ENCODE data around the gene DESI2.
"Not testable (repeated sequence)": the region's sequence is repeated elsewhere in the genome, so short reads cannot be mapped to it uniquely, and the experiment has no call there.

The DESI2 gene

DNA sequence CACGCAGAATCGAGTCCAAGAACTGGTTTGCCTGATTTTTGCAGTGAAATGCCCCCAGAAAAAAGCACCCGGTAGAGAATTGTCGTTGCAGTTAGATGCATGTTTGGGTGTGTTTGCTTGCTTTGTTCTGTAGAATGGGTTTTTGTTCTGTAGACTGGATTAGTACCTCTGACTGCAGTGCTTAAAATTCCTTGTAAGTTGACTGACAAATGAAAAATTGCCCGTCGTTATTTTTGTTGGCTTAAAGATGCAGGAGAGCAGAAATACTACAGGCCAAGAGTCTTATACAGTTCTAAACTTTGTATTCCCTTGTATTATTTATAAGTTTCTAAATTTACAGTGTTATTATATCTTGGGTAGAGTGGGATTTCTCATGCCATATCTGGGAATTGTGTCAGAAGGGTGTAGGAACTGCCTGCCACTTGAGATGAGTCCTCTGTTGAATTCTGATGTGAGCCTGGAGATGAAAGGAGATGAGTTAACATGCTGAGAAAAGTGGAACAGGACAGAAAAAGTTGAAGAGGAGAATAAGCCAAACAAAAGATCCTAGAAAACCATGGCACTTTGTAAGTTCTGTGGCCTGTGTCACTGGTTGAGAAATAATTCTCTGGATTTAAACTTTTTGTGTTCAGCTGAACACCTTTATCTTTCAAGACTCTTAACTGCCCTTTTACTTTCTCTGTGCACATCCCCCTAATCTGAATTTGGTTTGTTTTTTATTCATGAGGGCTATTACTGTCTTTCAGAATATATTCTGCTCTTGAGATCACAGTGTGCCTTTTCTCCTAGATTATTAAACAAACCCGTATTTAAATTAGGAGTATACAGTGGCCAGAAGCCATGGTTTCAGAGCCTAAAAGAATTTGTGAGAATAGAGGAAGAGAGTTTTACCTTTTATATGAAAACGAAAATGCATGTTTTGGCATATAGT, 1.4 kb downstream of the DESI2 start:
- DNase-seq = no peak

DNA sequence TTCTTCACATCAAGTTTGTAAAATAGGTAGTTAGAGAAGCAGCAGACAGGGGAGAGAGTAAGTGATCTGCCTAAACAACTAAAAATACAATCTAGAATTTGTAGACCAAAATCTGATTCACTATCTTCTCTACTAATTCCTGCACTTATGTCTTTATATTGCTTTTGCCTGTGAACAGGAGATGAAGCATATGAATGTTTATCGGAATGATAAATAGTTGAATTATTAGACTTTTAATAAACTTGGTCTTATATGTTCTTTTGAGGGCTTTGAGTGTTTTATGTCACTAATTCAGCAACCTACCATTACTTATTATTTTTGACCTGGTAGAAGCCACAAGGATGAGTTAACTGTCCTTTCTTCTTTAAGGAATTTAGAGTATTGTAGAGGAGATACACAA, 2.3 kb downstream of the DESI2 start:
- no peak for DNase-seq

DNA sequence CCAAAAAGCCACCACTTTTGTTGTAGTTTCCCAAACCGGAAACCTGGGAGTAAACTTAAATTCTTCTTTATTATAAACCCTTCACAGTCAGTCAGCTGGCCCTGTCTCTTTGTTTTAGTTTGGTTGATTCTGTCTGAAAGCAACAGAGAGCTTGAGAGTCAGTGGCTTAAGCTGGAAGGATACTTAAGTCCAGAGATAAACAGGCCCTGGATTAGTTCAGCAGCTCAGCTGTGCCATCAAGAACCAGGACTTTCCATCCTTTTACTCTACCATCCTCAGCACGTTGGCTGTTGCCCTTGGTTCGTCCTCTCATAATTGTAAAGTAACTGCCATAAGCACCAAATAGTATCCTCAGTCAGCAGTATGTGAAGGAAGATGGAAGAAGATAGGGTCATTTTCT, 4.5 kb downstream of the DESI2 start:
- DNase-seq = no peak

DNA sequence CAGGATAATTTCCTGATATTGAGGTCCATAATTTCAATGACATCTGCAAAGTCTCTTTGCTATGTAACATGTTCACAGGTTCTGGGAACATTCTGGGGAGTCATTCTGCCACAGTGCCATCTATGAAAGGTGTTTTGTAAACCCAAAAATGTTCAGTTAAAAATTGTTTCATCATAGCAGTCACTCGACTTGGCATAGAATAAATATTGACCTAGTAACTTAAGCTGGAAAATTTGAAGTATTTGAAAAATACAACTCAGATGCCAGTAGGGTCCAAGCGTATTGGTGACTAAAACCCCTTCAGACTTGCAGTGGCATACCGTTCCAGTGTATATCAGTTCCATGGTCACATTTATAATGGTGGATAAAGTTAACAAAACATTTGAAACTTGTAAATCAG, 6.8 kb downstream of the DESI2 start:
- no peak for DNase-seq

DNA sequence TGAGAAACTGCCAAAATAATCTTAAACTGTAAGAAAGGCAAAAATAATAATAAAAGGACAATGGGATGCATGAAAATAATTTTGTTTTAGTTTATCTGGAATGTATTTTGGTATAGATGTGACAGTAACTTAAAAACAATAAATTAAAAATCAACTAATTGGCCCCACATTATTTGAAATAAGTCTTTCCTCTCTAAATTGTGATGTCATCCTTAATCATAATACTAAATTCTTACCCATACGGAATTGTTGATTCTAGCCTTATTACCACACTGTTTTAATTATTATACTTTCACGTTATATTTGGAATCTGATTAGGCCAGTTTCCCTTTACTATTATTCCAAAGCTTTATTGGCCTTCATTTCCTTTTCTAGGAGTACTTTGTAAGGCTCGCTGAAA, 7.7 kb downstream of the DESI2 start:
- DNase-seq = no peak

DNA sequence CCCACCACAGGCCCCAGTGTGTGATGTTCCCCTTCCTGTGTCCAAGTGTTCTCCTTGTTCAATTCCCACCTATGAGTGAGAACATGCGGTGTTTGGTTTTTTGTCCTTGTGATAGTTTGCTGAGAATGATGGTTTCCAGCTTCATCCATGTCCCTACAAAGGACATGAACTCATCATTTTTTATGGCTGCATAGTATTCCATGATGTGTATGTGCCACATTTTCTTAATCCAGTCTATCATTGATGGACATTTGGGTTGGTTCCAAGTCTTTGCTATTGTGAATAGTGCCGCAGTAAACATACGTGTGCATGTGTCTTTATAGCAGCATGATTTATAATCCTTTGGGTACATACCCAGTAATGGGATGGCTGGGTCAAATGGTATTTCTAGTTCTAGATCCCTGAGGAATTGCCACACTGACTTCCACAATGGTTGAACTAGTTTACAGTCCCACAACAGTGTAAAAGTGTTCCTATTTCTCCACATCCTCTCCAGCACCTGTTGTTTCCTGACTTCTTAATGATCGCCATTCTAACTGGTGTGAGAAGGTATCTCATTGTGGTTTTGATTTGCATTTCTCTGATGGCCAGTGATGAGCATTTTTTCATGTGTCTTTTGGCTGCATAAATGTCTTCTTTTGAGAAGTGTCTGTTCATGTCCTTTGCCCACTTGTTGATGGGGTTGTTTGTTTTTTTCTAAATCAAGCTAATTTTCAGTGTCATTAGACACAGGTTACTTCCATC, 8.8 kb downstream of the DESI2 start:
- not testable (repeated sequence) for DNase-seq

DNA sequence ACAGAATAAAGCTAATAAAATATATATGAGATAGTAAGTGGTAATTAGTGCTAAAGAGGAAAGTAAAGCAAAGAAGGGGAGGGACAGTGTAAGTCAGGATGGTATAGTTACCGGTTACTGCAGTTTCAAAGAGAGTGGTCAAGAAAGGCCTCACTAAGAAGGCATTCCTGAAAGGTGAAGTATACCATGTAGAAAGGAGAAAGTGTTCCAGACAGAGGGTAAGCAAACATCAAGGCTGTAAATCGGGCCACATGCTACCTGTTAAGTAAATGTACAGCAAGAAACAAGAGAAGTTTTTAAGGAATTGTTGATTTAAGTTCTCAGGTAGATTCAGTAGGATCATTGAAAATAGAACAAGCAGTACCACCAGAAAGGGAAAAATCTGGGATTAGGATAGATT, 9.7 kb downstream of the DESI2 start:
- no peak for DNase-seq

DNA sequence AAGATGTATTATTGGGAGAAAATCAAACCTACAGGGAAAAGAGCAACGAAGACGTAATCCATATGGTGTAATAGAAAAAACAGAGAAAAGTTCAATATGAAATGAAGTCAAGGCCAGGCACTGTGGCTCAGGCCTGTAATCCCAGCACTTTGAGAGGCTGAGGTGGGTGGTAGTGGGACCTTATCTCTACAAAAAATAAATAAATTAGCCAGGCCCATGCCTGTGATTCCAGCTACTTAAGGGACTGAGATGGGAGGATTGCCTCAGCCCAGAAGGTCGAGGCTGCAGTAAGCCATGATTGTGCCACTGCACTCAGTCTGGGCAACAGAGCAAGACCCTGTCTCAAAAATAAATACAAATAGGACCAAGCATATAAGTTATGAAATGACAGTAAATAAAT, 11.4 kb downstream of the DESI2 start:
- no peak for DNase-seq

DNA sequence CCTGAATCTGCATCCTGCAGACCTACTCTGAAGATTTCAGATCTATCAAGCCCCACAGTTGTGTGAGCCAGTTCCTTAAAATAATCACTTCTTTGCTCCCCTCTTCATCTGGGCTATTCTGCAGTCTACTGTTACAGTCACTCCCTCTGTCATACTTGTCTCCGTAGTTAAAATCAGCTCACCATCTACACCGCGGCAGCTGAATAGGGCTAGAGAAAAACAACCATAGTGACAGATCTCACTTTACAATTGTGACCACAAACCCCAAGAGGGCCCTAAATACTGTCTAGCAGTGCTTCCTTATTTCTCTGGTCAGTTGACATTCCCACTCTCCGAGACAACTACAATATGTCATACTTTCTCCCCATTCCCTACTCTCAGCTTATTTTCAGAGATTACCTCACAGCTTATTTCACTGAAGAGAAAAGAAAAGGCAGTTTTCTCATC, 12.9 kb downstream of the DESI2 start:
- no peak for DNase-seq

DNA sequence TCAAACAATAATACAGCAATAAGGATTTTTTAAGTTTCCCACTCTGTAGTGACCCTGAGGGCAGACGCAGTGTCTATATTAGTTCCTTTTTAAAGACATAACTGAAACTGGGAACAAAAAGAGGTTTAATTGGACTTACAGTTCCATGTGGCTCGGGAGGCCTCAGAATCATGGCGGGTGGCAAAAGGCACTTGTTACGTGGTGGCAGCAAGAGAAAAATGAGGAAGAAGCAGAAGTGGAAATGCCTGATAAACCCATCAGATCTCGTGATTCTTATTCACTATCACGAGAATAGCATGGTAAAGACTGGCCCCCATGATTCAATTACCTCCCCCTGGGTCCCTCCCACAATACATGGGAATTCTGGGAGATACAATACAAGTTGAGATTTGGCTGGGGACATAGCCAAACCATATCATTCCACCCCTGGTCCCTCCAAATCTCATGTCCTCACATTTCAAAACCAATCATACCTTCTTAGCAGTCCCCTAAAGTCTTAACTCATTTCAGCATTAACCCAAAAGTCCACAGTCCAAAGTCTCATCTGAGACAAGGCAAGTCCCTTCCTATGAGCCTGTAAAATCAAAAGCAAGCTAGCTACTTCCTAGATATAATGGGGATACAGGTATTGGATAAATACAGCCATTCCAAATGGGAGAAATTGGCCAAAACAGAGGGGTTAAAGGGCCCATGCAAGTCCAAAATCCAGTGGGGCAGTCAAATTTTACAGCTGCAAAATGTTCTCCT, 13.9 kb downstream of the DESI2 start:
- DNase-seq = not testable (repeated sequence)

DNA sequence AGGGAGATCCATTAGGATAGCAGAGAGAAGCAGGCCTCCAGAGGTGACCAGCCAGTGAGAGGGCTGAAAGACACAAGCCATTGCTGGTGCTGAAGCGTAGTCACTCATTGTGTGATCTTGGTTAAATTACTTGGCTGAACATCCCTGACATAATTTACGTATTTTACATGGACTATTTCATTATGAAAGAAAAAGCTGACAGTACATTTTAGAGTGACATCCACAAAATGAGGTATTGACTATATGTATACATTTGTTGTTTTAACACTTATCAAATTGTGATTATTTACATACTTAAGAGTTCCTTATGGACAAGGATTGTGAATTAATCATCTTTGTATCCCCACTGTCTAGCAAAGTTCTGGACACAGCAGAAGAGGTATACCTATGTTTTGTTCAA, 14.9 kb downstream of the DESI2 start:
- no peak for DNase-seq

DNA sequence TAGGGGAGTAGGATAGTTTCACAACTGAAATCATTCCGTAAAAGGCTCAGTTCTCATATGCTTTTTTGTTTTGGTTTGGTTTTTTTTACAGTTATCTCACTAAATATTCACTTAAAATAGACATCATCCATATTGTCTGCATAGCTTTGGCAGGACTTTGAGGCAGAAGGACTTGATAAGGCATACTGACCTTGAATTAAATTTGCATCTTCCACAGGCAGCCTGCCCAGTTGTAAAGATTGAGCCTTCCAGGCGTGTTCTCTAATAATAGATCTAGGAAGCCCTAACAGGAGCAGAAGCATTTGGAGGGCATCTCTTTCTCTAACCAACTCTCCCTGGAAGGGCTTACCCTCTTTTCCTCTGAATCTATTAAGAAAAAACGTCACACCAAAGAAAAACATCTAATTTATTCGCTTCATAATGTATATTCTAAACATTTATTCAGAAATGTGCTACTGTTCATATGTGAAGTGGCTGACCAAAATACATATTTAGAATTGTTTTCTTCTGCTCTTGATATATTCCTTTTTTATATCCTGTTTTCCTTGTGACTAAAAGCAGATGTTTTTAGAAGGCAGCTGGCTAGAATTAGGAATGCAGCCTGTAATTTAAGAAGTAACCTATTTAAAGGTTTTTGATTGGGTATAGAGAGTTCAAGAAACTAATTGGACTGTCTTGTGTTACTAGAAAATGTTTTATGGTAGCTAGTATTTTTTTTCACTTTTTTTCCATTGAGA, 20.2 kb downstream of the DESI2 start:
- DNase-seq = no peak

DNA sequence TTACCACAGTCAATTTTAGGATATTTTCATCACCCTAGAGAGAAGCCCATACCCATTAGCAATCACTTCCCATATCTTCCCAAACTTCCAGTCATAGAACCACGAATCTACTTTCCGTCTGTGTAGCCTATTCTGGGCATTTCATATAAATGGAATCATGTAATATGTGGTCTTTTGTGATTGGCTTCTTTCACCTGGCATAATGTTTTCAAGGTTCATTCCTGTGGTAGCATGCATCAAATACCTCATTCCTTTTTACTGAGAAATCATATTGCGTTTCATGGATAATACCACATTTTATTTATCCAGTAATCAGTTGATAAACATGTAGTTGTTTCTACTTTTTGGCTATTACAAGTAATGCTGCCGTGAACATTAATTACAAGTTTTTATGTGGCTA, 21.5 kb downstream of the DESI2 start:
- DNase-seq = no peak

DNA sequence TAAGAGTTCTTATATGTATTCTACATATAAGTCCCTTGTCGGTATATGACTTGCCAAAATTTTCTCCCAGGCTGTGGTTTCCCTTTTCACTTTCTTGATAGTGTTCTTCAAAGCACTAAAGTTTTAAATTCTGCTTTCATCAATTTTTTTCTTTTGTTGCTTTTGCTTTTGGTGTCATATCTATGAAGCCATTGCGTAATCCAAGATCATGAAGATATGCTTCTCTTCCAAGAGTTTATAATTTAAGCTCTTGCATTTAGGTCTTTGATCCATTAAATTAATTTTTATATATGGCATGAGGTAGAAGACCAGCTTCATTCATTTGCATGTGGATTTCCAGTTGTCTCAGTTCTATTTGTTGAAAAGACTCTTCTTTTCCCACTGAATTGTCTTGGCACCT, 22.2 kb downstream of the DESI2 start:
- DNase-seq = no peak

DNA sequence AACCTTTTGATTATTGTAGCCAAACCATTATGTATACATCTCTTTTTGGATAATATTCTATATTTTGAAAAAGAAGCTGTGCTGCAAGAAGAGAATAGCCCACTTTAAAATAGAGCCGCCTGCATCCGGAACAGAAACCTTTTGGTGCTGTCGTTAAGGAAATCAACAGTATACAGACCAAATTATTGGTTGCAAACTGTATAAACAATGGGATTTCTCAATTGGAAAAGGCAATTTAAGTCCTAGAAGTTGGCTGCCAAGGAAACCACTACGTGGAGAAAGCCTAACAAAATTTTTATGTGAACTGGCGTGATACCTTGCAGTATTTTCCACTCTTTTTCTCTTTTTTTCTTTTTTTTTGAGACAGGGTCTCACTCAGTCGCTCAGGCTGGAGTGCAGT, 25.8 kb downstream of the DESI2 start:
- DNase-seq = no peak

DNA sequence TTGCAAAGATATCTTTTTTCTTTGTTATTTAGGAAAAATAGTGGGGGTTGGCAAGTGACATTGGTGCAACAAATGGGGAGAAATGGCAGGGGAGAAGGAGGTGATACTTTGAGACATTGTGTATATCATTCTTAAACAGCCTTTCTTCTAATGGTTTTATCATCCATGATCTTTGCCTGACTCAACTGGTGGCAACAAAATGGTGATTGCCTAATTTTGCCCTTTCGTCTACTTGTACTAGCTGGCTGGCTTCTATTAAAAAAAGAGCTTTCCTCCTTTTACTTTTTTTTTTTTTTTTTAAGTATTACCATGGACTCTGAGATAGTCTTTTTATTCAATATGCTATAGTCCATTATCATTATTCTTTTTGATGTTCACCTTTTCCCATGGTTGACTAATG, 27.7 kb downstream of the DESI2 start:
- DNase-seq = no peak

DNA sequence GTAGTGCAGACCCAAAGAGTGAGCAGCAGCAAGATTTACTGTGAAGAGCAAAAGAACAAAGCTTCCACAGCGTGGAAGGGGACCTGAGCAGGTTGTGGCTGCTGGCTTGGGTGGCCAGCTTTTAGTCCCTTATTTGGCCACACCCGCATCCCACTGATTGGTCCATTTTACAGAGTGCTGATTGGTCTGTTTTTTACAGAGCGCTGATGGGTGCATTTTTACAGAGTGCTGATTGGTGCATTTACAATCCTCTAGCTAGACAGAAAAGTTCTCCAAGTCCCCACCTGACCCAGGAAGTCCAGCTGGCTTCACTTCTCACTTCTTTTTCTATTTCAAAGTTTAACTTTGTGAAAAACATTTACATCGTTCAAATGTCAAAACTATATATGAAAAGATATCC, 29.2 kb downstream of the DESI2 start:
- not testable (repeated sequence) for DNase-seq

DNA sequence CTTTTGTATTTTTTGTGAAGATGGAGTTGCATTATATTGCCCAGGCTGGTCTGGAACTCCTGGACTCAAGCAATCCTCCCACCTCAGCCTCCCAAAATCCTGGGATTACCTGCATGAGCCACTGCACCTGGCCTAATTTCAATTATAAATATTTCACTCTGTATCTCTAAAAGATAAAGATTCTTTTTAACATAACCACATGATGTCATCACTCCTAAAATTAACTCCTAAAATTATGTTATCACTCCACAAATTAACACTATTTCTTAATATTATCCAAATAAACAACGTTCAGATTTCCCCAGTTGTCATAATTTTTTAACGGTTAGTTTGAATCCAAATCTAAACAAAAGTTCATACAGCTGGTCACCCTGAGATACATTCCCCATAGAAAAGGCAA, 43.0 kb downstream of the DESI2 start:
- DNase-seq = no peak

DNA sequence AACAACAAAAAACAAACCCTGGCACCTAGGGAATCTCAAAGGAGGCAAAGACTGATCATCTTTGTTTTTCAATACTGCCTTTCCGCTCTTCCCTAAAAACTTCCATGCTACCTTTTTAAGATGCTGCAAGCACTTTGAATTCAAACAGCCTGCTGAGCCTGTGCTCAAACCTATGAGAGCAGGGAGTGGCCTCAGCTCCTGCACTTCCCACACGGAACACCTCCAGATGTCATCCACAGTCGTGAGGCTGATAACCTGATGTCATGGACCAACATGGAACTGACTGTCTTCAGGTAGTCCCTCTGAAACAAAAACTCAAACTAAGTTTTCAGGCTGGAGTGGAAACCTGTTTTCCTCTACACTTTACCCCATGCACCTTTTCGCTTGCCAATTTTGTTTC, 46.8 kb downstream of the DESI2 start:
- peak in 17 of 56 donors; percentile 2 to 55 (median 15) for DNase-seq

DNA sequence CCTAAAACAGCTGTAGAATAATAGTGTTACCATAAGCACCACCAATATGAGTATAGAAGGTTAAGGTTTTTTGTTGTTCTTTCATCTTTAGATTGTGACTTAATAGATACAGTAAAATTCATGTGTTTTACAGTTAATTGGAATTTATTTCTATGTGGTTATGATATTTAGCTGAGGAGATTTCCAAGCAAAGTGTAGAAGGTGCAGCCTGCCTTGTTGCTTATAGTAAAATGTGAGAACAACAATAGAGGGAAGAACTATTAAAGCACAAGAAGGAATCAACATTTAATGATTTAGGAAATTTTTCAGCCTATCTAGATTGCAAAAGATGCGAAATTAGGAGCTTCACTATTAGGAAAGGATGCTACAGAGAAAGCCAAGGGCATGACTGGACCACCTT, 47.9 kb downstream of the DESI2 start:
- DNase-seq = no peak

DNA sequence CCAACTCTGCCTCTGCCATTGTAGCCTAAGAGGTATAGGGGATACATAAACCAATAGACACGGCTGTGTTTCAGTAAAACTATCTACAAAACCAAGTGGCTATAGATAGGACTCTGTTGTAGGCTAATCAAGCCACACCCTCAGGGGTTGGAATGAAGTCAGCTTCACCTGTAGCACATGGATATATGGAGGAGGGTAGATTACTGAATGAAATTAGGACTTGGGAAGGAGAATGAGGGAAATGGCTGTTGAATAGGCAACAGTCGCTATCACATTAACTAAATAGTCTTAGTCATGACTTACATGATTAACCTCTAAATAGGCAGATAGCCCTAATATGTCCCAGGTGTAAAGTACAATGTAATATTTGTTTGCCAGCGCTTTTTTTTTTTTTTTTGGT, 49.7 kb downstream of the DESI2 start:
- DNase-seq = no peak
